SK-N-SH (cell line): ENCODE data around the gene ATP5F1E. TPM values are rescaled to one million over a fixed set of nuclear protein-coding genes. Genes with fewer than 3 reads are reported as not detected.

ENCODE experiments used
- CTCF ChIA-PET: fragments of 300-600, 350-600 bp; formaldehyde crosslinking; extraction: SDS; loops from one replicate; lab custom pipeline; 2021; lab: Yijun Ruan, JAX
- POLR2A ChIA-PET: fragments of 350-600 bp; sonication (Branson Sonifier 250); formaldehyde crosslinking; extraction: SDS; loops from one replicate; lab custom pipeline; 2020; ENCODE audit warnings: antibody characterized with exemption, inconsistent platforms; lab: Yijun Ruan, JAX
- DNase-seq: peaks from one replicate; pipeline ENCODE4 v3.0.0; 2012
- H2AFZ ChIP-seq: fragments of 200-600 bp; sonication (generic); 2 replicates; pipeline ENCODE4 v1.8.1; 2016; ENCODE audit warnings: antibody characterized with exemption, mild to moderate bottlenecking, low read depth
- H3F3A ChIP-seq: fragments of 200-600 bp; sonication (generic); replicated peaks from 2 replicates; pipeline ENCODE3; 2016; ENCODE audit warnings: antibody characterized with exemption, mild to moderate bottlenecking; ENCODE audit not compliant: insufficient read depth
- H3K27ac ChIP-seq, 2 experiments: fragments of 200-500 bp in 1 of 2; fragments of 200-600 bp in 1 of 2; sonication (Bioruptor generic) in 1 of 2; sonication (generic), shearing (Covaris generic) in 1 of 2; 2 replicates each; pipeline versions ENCODE4 v1.5.1 to v1.6.1; 2014 to 2016; ENCODE audit warnings: low read depth in 2 of 2, inconsistent platforms in 1 of 2, low read length in 1 of 2, mild to moderate bottlenecking in 1 of 2, mixed read lengths in 1 of 2
- H3K27me3 ChIP-seq: fragments of 200-600 bp; sonication (generic), shearing (Covaris generic); 2 replicates; pipeline ENCODE4 v1.6.1; 2016; ENCODE audit warnings: mixed run types; ENCODE audit not compliant: insufficient read depth
- H3K36me3 ChIP-seq, 2 experiments: fragments of 200-500 bp in 1 of 2; fragments of 200-600 bp in 1 of 2; sonication (Bioruptor generic) in 1 of 2; sonication (generic) in 1 of 2; replicated peaks in 1 of 2; 2 replicates each; pipeline versions ENCODE3 to v1.5.1; 2014 to 2016; ENCODE audit warnings: low read length in 1 of 2, mild to moderate bottlenecking in 1 of 2; ENCODE audit not compliant: insufficient read depth in 2 of 2, control insufficient read depth in 1 of 2
- H3K4me1 ChIP-seq, 2 experiments: fragments of 200-500 bp in 1 of 2; fragments of 200-600 bp in 1 of 2; sonication (Bioruptor generic) in 1 of 2; sonication (generic), shearing (Covaris generic) in 1 of 2; 2 replicates each; pipeline versions ENCODE4 v1.5.1 to v1.6.1; 2014 to 2016; ENCODE audit warnings: low read depth in 1 of 2, low read length in 1 of 2, mixed run types in 1 of 2; ENCODE audit not compliant: insufficient read depth in 2 of 2, control insufficient read depth in 1 of 2
- H3K4me2 ChIP-seq: fragments of 200-600 bp; sonication (generic), shearing (Covaris generic); 2 replicates; pipeline ENCODE4 v1.6.1; 2017; ENCODE audit warnings: mixed run types
- H3K4me3 ChIP-seq, 2 experiments: fragments of 200-500 bp in 1 of 2; fragments of 200-600 bp in 1 of 2; sonication (Bioruptor generic) in 1 of 2; sonication (generic), shearing (Covaris generic) in 1 of 2; 2 replicates each; pipeline versions ENCODE4 v1.5.1 to v1.8.1; 2014 to 2016; ENCODE audit warnings: low read depth in 2 of 2, inconsistent platforms in 1 of 2, low read length in 1 of 2, mild to moderate bottlenecking in 1 of 2, mixed read lengths in 1 of 2, moderate library complexity in 1 of 2
- H3K79me2 ChIP-seq: fragments of 200-600 bp; sonication (generic); 2 replicates; pipeline ENCODE4 v1.8.1; 2017; ENCODE audit warnings: mild to moderate bottlenecking; ENCODE audit not compliant: insufficient read depth
- H3K9ac ChIP-seq: fragments of 200-600 bp; sonication (generic); 2 replicates; pipeline ENCODE4 v1.6.1; 2017; ENCODE audit warnings: mixed run types
- H3K9me2 ChIP-seq: fragments of 200-600 bp; sonication (generic); 2 replicates; pipeline ENCODE4 v1.6.1; 2017; ENCODE audit warnings: mixed run types
- H3K9me3 ChIP-seq: fragments of 200-600 bp; sonication (generic); 2 replicates; pipeline ENCODE4 v1.6.1; 2017; ENCODE audit warnings: mixed run types, mild to moderate bottlenecking, moderate library complexity
- H4K20me1 ChIP-seq: fragments of 200-600 bp; sonication (generic); 2 replicates; pipeline ENCODE4 v1.6.1; 2017; ENCODE audit warnings: mild to moderate bottlenecking, mixed run types; ENCODE audit not compliant: insufficient read depth
- CHD2 ChIP-seq: fragments of 150-350 bp; IDR thresholded peaks from 2 replicates; pipeline ENCODE4 v1.6.1; 2018; ENCODE audit warnings: low read length; ENCODE audit not compliant: partially characterized antibody
- EP300 ChIP-seq, 2 experiments: IDR thresholded peaks; 2 replicates each; pipeline versions ENCODE4 v1.4.0 to v1.6.1; 2012; ENCODE audit warnings: borderline replicate concordance in 1 of 2, low read depth in 1 of 2, low read length in 1 of 2
- FOXM1 ChIP-seq: IDR thresholded peaks from 2 replicates; pipeline ENCODE4 v1.4.0; 2012; ENCODE audit warnings: low read depth, mild to moderate bottlenecking
- MXI1 ChIP-seq: IDR thresholded peaks from 2 replicates; pipeline ENCODE4 v1.6.1; 2012; ENCODE audit warnings: mild to moderate bottlenecking, low read depth, low read length, improper control_type of control experiment
- NRF1 ChIP-seq: IDR thresholded peaks from 2 replicates; pipeline ENCODE4 v1.6.1; 2012; ENCODE audit warnings: low read depth, mild to moderate bottlenecking, low read length
- POLR2AphosphoS5 ChIP-seq: IDR thresholded peaks from 2 replicates; pipeline ENCODE4 v1.6.1; 2012; ENCODE audit warnings: low read depth, low read length
- RAD21 ChIP-seq: IDR thresholded peaks from 2 replicates; pipeline ENCODE4 v1.6.1; 2012; ENCODE audit warnings: mild to moderate bottlenecking, low read length
- TCF12 ChIP-seq: IDR thresholded peaks from 2 replicates; pipeline ENCODE4 v1.4.0; 2012
- WGBS: methylation state at CpG from one replicate; pipeline ENCODE4 v1.1.6; 2017; ENCODE audit warnings: low lambda C conversion rate; 5-methylcytosine and 5-hydroxymethylcytosine counted together
- polyA plus RNA-seq, 3 experiments: library from polyadenylated mRNA; depleted of rRNA; stranded (reverse); fragments of >200 nt; gene quantifications; 2 replicates each; pipeline ENCODE4 v1.2.3, GENCODE V29; 2012
- TF ChIP-seq, protein P1 (sequence below): IDR thresholded peaks from 2 replicates; pipeline ENCODE4 v1.6.1; 2012; ENCODE audit warnings: mild to moderate bottlenecking, low read depth, low read length, moderate library complexity
- TF ChIP-seq, protein P2 (sequence below): fragments of 200-600 bp; sonication (generic); IDR thresholded peaks from 2 replicates; pipeline ENCODE4 v1.6.1; 2017; ENCODE audit warnings: antibody characterized with exemption, mild to moderate bottlenecking, moderate library complexity
- TF ChIP-seq, protein P3 (sequence below): fragments of 150-350 bp; IDR thresholded peaks from 2 replicates; pipeline ENCODE4 v1.6.1; 2017; ENCODE audit warnings: antibody characterized with exemption, low read length, low read depth, borderline replicate concordance
- TF ChIP-seq, protein P4 (sequence below): IDR thresholded peaks from 2 replicates; pipeline ENCODE4 v1.4.0; 2012; ENCODE audit warnings: low read depth, borderline replicate concordance
- TF ChIP-seq, protein P5 (sequence below): IDR thresholded peaks from 2 replicates; pipeline ENCODE4 v1.4.0; 2012; ENCODE audit warnings: low read depth

Gene ATP5F1E
- polyA plus RNA-seq, 1 of the 3 experiments (the other 2 are of a cell fraction), result 60.8 TPM

DNA sequence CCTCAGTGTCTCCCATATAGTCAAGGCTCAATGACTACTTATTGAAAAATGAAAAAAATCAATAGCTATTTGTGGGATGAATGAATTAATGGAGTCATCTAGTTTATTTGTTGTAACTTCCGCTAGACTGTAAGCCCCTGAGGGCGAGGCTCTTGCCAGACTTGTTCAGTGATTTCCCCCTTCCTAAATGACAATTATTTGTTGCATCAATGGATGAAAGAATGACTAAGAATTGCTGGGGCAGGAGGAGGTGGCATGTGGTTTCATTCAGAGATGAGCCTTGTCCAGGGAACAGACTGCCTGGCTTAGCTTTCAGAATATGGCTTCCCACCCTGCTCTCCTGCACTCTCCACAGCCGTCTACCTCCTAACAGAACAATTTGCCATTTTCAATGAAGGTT is 11.6 kb upstream of the ATP5F1E start:
- no peaks in the 10 kb centered on the region for H3K9me3 ChIP-seq
- H3K9me2 ChIP-seq, result no peaks in the 10 kb centered on the region
- H3K79me2 ChIP-seq, result peaks cover 38% of the 10 kb centered on the region
- no peak overlapping the region for H3K9ac ChIP-seq
- peaks cover 5 to 19% of the 10 kb centered on the region in 2 experiments for H3K36me3 ChIP-seq
- ChIA-PET CTCF (interaction anchor here (0.6 to 3.5 kb wide), 3 partner anchors 11 to 526 kb away, joined by 3 to 20 read pairs (median 3); no protein-coding TSS in a partner anchor), POLR2A (interaction anchor here (2.1 kb wide), 1 partner anchor 11 kb away, joined by 10 read pairs; the partner anchor contains the start of gene ATP5F1E)
- no peak for TF ChIP-seq RAD21
- TF ChIP-seq CHD2, result no peak
- TF ChIP-seq, protein P1, sequence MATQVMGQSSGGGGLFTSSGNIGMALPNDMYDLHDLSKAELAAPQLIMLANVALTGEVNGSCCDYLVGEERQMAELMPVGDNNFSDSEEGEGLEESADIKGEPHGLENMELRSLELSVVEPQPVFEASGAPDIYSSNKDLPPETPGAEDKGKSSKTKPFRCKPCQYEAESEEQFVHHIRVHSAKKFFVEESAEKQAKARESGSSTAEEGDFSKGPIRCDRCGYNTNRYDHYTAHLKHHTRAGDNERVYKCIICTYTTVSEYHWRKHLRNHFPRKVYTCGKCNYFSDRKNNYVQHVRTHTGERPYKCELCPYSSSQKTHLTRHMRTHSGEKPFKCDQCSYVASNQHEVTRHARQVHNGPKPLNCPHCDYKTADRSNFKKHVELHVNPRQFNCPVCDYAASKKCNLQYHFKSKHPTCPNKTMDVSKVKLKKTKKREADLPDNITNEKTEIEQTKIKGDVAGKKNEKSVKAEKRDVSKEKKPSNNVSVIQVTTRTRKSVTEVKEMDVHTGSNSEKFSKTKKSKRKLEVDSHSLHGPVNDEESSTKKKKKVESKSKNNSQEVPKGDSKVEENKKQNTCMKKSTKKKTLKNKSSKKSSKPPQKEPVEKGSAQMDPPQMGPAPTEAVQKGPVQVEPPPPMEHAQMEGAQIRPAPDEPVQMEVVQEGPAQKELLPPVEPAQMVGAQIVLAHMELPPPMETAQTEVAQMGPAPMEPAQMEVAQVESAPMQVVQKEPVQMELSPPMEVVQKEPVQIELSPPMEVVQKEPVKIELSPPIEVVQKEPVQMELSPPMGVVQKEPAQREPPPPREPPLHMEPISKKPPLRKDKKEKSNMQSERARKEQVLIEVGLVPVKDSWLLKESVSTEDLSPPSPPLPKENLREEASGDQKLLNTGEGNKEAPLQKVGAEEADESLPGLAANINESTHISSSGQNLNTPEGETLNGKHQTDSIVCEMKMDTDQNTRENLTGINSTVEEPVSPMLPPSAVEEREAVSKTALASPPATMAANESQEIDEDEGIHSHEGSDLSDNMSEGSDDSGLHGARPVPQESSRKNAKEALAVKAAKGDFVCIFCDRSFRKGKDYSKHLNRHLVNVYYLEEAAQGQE, result no peak
- TF ChIP-seq, protein P2, sequence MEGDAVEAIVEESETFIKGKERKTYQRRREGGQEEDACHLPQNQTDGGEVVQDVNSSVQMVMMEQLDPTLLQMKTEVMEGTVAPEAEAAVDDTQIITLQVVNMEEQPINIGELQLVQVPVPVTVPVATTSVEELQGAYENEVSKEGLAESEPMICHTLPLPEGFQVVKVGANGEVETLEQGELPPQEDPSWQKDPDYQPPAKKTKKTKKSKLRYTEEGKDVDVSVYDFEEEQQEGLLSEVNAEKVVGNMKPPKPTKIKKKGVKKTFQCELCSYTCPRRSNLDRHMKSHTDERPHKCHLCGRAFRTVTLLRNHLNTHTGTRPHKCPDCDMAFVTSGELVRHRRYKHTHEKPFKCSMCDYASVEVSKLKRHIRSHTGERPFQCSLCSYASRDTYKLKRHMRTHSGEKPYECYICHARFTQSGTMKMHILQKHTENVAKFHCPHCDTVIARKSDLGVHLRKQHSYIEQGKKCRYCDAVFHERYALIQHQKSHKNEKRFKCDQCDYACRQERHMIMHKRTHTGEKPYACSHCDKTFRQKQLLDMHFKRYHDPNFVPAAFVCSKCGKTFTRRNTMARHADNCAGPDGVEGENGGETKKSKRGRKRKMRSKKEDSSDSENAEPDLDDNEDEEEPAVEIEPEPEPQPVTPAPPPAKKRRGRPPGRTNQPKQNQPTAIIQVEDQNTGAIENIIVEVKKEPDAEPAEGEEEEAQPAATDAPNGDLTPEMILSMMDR, result no peak
- TF ChIP-seq, protein P3, sequence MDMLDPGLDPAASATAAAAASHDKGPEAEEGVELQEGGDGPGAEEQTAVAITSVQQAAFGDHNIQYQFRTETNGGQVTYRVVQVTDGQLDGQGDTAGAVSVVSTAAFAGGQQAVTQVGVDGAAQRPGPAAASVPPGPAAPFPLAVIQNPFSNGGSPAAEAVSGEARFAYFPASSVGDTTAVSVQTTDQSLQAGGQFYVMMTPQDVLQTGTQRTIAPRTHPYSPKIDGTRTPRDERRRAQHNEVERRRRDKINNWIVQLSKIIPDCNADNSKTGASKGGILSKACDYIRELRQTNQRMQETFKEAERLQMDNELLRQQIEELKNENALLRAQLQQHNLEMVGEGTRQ, result no peak
- no peak for TF ChIP-seq MXI1
- TF ChIP-seq NRF1, result no peak
- no peak for TF ChIP-seq TCF12
- TF ChIP-seq, protein P4, sequence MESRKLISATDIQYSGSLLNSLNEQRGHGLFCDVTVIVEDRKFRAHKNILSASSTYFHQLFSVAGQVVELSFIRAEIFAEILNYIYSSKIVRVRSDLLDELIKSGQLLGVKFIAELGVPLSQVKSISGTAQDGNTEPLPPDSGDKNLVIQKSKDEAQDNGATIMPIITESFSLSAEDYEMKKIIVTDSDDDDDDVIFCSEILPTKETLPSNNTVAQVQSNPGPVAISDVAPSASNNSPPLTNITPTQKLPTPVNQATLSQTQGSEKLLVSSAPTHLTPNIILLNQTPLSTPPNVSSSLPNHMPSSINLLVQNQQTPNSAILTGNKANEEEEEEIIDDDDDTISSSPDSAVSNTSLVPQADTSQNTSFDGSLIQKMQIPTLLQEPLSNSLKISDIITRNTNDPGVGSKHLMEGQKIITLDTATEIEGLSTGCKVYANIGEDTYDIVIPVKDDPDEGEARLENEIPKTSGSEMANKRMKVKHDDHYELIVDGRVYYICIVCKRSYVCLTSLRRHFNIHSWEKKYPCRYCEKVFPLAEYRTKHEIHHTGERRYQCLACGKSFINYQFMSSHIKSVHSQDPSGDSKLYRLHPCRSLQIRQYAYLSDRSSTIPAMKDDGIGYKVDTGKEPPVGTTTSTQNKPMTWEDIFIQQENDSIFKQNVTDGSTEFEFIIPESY, result no peak
- no peak for TF ChIP-seq EP300 (IDR thresholded peaks at IDR 0.05; ENCODE audit: borderline replicate concordance in 1 of 2, low read depth in 1 of 2, low read length in 1 of 2)
- no peak for TF ChIP-seq FOXM1
- no peak for TF ChIP-seq POLR2AphosphoS5
- TF ChIP-seq, protein P5, sequence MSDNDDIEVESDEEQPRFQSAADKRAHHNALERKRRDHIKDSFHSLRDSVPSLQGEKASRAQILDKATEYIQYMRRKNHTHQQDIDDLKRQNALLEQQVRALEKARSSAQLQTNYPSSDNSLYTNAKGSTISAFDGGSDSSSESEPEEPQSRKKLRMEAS, result no peak
- WGBS, result 91% methylated on average over 3 of the region's 3 CpGs
- peaks cover 7 to 29% of the 10 kb centered on the region in 2 experiments; a peak in 3 of 4 replicates for H3K4me1 ChIP-seq
- DNase-seq, result no peak
- H3K4me2 ChIP-seq, result no peak overlapping the region
- peaks cover 5% of the 10 kb centered on the region for H3F3A ChIP-seq
- H2AFZ ChIP-seq, result peak overlapping the region; percentile 7; the same call in 1 of the 2 replicates
- peak overlapping the region in 1 of 2 experiments; percentile 39; a peak in 1 of 4 replicates for H3K27ac ChIP-seq
- no peak overlapping the region for H3K4me3 ChIP-seq
- H3K27me3 ChIP-seq, result no peaks in the 10 kb centered on the region
- H4K20me1 ChIP-seq, result peaks cover 4% of the 10 kb centered on the region; the same call in 1 of the 2 replicates
